Esophagus muscularis mucosa (tissue), 4 donors: ENCODE data around the gene ATP11A.

Experiments used
- CTCF ChIP-seq, 3 experiments: fragments of 200-600 bp in 2 of 3; fragments of 450-650 bp in 1 of 3; sonication (generic) in 2 of 3; IDR thresholded peaks; one replicate each; pipeline ENCODE4 v1.5.1; 2017 to 2019; ENCODE audit warnings: antibody characterized with exemption in 3 of 3, mild to moderate bottlenecking in 2 of 3, moderate library complexity in 1 of 3
- EP300 ChIP-seq: sonication (generic); formaldehyde crosslinking; IDR thresholded peaks from one replicate; pipeline ENCODE4 v1.6.1; 2017; ENCODE audit warnings: antibody characterized with exemption
- POLR2AphosphoS5 ChIP-seq, 2 donors: sonication (generic); formaldehyde crosslinking; IDR thresholded peaks; one replicate each; pipeline ENCODE4 v1.6.1; 2017; ENCODE audit warnings: antibody characterized with exemption in 2 of 2

GRCh38 chr13:112785483-112785856 is 95.6 kb downstream of the ATP11A start:
- TF ChIP-seq CTCF (IDR thresholded peaks at IDR 0.05) (no peak), POLR2AphosphoS5 (IDR thresholded peaks at IDR 0.05) (no peak), EP300 (no peak)
